GM19395 (cell line): ENCODE data around the gene TMEM87A.

Source experiments
- ATAC-seq: cut with Tn5 transposase; IDR thresholded peaks from one replicate; pipeline ENCODE4 v1.9.1; 2021; ENCODE audit warnings: mild to moderate bottlenecking, moderate library complexity; ENCODE audit not compliant: unreplicated experiment

The TMEM87A gene

DNA sequence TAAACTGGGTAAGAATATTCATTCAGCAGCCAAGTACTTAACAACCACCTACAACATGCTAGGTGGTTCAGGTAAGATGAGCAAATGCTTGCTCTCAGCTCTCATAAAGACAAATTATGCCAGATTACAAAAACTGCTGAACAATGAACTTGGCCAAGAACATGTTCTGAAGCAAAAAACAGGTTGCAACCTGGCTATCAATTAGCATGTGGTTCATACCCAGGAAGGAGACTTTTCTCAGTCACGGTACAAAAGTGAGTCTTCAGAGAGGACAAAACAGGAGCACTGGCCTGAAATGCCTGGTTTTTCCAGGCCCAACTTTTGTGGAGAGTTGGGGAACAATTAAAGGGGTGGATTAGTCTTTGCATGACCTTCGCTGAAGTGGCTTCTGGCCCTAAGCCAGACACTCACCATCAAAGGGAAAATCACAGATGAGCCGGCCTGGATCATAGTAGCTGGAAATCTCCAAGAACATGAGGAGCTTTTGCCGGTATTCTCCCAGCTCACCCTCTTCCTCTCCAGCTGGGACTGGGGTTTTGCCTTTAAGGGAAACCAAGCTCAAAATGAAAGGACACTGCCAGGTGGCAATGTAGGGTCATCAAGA lies 109.2 kb downstream of the TMEM87A start:
- ATAC-seq: no peak

DNA sequence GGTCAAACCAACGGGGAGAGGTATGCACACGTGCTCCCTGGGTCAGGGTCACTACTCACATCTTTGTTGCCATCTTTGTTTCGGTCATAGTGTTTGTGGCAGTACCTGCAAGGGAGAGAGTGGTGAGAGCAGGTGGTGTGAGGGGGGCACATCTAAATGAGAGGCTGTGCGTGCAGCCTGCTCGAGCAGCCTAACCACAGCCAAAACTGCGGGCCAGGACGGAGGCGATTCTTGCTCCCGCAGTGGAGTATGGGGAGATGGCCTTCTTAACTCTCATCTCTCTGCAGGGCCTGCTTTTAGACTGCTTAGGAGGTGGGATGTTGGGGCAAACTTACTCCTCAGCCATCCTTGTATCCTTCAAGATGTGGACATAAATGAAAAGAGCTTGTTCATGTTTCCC lies 109.9 kb downstream of the TMEM87A start:
- no peak for ATAC-seq
